Natural killer cell (primary cell): ENCODE measurements around the gene EXOSC10. TPM values are rescaled to one million over a fixed set of nuclear protein-coding genes. Genes with fewer than 3 reads are reported as not detected.

Experiments used
- ATAC-seq, 3 donors: fragments of 150-1000 bp in 2 of 3; fragments of 200-7000 bp in 1 of 3; cut with Tn5 transposase; 1 replicate in 1 of 3; 2 replicates in 2 of 3; pipeline ENCODE4 v1.10.0; 2021; ENCODE audit warnings: mild to moderate bottlenecking in 2 of 3, moderate library complexity in 2 of 3
- DNase-seq, 2 donors: peaks; one replicate each; pipeline versions ENCODE4 v3.0.0 to v3.0.0-alpha.2; 2013 to 2021; ENCODE audit warnings: mixed read lengths in 1 of 2
- H3K27ac ChIP-seq: one replicate; pipeline ENCODE4 v1.5.1; 2013; ENCODE audit warnings: mild to moderate bottlenecking, low read length
- H3K27me3 ChIP-seq: one replicate; pipeline ENCODE4 v1.6.1; 2013; ENCODE audit warnings: low read length; ENCODE audit not compliant: control insufficient read depth, insufficient read depth
- H3K36me3 ChIP-seq: one replicate; pipeline ENCODE4 v1.6.1; 2013; ENCODE audit warnings: low read length; ENCODE audit not compliant: control insufficient read depth, insufficient read depth
- H3K4me1 ChIP-seq: one replicate; pipeline ENCODE4 v1.6.1; 2013; ENCODE audit warnings: low read length; ENCODE audit not compliant: control insufficient read depth, insufficient read depth
- H3K4me3 ChIP-seq: one replicate; pipeline ENCODE4 v1.5.1; 2013; ENCODE audit warnings: low read length
- H3K9me3 ChIP-seq: one replicate; pipeline ENCODE4 v1.6.1; 2013; ENCODE audit warnings: low read length; ENCODE audit not compliant: control insufficient read depth, insufficient read depth
- H3K27ac Mint-ChIP-seq, 2 donors: one replicate each; pipeline ENCODE4 v1.8.0; 2022; ENCODE audit warnings: mild to moderate bottlenecking in 2 of 2, mixed read lengths in 2 of 2, moderate library complexity in 1 of 2
- H3K27me3 Mint-ChIP-seq, 2 donors: one replicate each; pipeline ENCODE4 v1.8.0; 2022; ENCODE audit warnings: low read depth in 2 of 2, mixed read lengths in 2 of 2
- H3K36me3 Mint-ChIP-seq: one replicate; pipeline ENCODE4 v1.8.0; 2022; ENCODE audit warnings: mixed read lengths
- H3K4me1 Mint-ChIP-seq, 2 donors: one replicate each; pipeline ENCODE4 v1.8.0; 2022; ENCODE audit warnings: mixed read lengths in 2 of 2
- H3K4me3 Mint-ChIP-seq: one replicate; pipeline ENCODE4 v1.8.0; 2022; ENCODE audit warnings: mild to moderate bottlenecking, moderate library complexity, mixed read lengths
- H3K9me3 Mint-ChIP-seq, 2 donors: one replicate each; pipeline ENCODE4 v1.8.0; 2022; ENCODE audit warnings: mixed read lengths in 2 of 2
- WGBS: methylation state at CpG from one replicate; pipeline ENCODE4 v1.1.7; 2013; ENCODE audit warnings: missing lambda C conversion rate; ENCODE audit not compliant: insufficient coverage; 5-methylcytosine and 5-hydroxymethylcytosine counted together
- intact Hi-C: fragments of 100-400 bp; cut with micrococcal nuclease; formaldehyde crosslinking; loops from one replicate; pipeline ENCODE4 v1.14.2; 2022
- total RNA-seq, 4 donors: library from RNA; stranded (reverse); fragments of 120-200 nt in 1 of 4; gene quantifications; one replicate each; pipeline versions ENCODE4 v1.2.3 to v1.2.4, GENCODE V29; 2013 to 2022
- TF ChIP-seq, protein P1 (sequence below): fragments of 200-600 bp; IDR thresholded peaks from one replicate; pipeline ENCODE4 v1.8.0; 2022; ENCODE audit warnings: antibody characterized with exemption

The EXOSC10 gene
- total RNA-seq, 3 donors from 2014 or later (not counting 1 experiment from before 2014, with no cell fraction given), result 85.2 to 97.2 (median 94.9) TPM

GRCh38 chr1:11124965-11125364, 25.3 kb upstream of the EXOSC10 start:
- Mint-ChIP-seq H3K27ac (no peak overlapping the region), H3K36me3 (peaks cover 11% of the 10 kb centered on the region), H3K4me1 (no peaks in the 10 kb centered on the region), H3K27me3 (no peaks in the 10 kb centered on the region), H3K9me3 (no peaks in the 10 kb centered on the region), H3K4me3 (no peak overlapping the region)
- Histone ChIP-seq H3K4me3 (no peak overlapping the region), H3K27ac (no peak overlapping the region), H3K27me3 (no peaks in the 10 kb centered on the region), H3K9me3 (no peaks in the 10 kb centered on the region), H3K36me3 (peaks cover 73% of the 10 kb centered on the region), H3K4me1 (no peaks in the 10 kb centered on the region)
- DNase-seq (no peak), ATAC-seq (no peak)
- TF ChIP-seq, protein P1, sequence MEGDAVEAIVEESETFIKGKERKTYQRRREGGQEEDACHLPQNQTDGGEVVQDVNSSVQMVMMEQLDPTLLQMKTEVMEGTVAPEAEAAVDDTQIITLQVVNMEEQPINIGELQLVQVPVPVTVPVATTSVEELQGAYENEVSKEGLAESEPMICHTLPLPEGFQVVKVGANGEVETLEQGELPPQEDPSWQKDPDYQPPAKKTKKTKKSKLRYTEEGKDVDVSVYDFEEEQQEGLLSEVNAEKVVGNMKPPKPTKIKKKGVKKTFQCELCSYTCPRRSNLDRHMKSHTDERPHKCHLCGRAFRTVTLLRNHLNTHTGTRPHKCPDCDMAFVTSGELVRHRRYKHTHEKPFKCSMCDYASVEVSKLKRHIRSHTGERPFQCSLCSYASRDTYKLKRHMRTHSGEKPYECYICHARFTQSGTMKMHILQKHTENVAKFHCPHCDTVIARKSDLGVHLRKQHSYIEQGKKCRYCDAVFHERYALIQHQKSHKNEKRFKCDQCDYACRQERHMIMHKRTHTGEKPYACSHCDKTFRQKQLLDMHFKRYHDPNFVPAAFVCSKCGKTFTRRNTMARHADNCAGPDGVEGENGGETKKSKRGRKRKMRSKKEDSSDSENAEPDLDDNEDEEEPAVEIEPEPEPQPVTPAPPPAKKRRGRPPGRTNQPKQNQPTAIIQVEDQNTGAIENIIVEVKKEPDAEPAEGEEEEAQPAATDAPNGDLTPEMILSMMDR, result no peak
- intact Hi-C loops, result no loop called here
- 66% methylated on average over 3 of the region's 3 CpGs for WGBS

DNA sequence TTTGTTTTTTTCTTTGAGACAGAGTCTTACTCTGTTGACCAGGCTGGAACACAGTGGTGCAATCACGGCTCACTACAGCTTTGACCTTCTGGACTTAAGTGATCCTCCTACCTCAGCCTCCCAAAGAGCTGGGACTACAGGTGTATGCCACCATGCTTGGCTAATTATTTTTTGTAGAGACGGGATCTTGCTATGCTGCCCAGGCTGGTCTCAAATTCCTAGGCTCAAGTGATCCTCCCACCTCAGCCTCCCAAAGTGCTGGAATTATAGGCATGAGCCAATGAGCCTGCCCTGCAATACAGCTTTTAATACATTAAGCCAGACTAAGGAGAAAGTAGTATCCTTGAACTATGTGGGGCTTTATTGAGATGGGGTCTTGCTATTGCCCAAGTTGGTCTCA, 16.6 kb upstream of the EXOSC10 start:
- no peaks in the 10 kb centered on the region for H3K27me3 ChIP-seq
- no peak for DNase-seq
- Mint-ChIP-seq H3K27ac (no peak overlapping the region), H3K4me3 (no peak overlapping the region), H3K27me3 (no peaks in the 10 kb centered on the region), H3K36me3 (peaks cover 28% of the 10 kb centered on the region), H3K9me3 (no peaks in the 10 kb centered on the region), H3K4me1 (no peaks in the 10 kb centered on the region)
- H3K4me3 ChIP-seq, result no peak overlapping the region
- no peaks in the 10 kb centered on the region for H3K4me1 ChIP-seq
- no peak for ATAC-seq
- H3K27ac ChIP-seq, result no peak overlapping the region
- H3K9me3 ChIP-seq, result no peaks in the 10 kb centered on the region
- peaks cover 51% of the 10 kb centered on the region for H3K36me3 ChIP-seq
- TF ChIP-seq, protein P1, result no peak
- intact Hi-C loops, result no loop called here
- 98% methylated on average over 2 of the region's 2 CpGs for WGBS

DNA sequence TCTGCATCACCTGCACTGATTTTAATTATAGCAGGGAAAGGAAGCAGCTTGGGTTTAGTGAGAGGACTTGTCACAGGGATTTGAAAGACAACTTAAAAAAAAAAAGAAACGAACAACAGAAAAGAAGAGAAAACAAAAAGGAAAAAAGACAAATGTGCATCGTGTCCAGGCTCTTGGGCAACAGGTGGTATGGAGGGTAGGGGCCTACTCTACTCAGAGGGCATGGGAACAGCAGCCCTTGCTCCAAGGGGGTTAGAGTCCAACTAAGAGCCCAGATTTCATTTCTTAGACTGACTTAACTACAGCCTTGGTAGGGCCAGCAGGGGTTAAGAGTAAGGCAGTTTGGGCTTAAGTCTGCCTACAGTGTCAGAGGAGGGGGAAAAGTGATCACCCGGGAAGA, 15.3 kb upstream of the EXOSC10 start:
- no peak for DNase-seq
- Histone ChIP-seq H3K27ac (no peak overlapping the region), H3K27me3 (no peaks in the 10 kb centered on the region), H3K4me1 (no peaks in the 10 kb centered on the region), H3K36me3 (peaks cover 47% of the 10 kb centered on the region), H3K4me3 (no peak overlapping the region), H3K9me3 (no peaks in the 10 kb centered on the region)
- no peak for ATAC-seq
- H3K27me3 Mint-ChIP-seq, result no peaks in the 10 kb centered on the region
- TF ChIP-seq, protein P1, result no peak
- H3K4me1 Mint-ChIP-seq, result no peaks in the 10 kb centered on the region
- H3K27ac Mint-ChIP-seq, result no peak overlapping the region
- WGBS, result 98% methylated on average over 3 of the region's 3 CpGs
- no peaks in the 10 kb centered on the region for H3K9me3 Mint-ChIP-seq
- no peak overlapping the region for H3K4me3 Mint-ChIP-seq
- intact Hi-C loops, result no loop called here
- H3K36me3 Mint-ChIP-seq, result peaks cover 28% of the 10 kb centered on the region

GRCh38 chr1:11109047-11109760, 9.5 kb upstream of the EXOSC10 start:
- Mint-ChIP-seq H3K36me3 (peaks cover 40% of the 10 kb centered on the region), H3K27ac (no peak overlapping the region), H3K4me3 (no peak overlapping the region), H3K9me3 (no peaks in the 10 kb centered on the region), H3K4me1 (no peaks in the 10 kb centered on the region), H3K27me3 (no peaks in the 10 kb centered on the region)
- intact Hi-C loops, result no loop called here
- Histone ChIP-seq H3K4me1 (no peaks in the 10 kb centered on the region), H3K4me3 (no peak overlapping the region), H3K27ac (no peak overlapping the region), H3K27me3 (no peaks in the 10 kb centered on the region), H3K36me3 (peaks cover 57% of the 10 kb centered on the region), H3K9me3 (no peaks in the 10 kb centered on the region)
- WGBS, result 96% methylated on average over 7 of the region's 7 CpGs
- DNase-seq (no peak), ATAC-seq (no peak)
- TF ChIP-seq, protein P1, result no peak
